M059J (cell line): Measurements from ENCODE around the gene TFF2. TPM values are rescaled to one million over a fixed set of nuclear protein-coding genes. Genes with fewer than 3 reads are reported as not detected.

Experiments
- DNase-seq: peaks from one replicate; pipeline ENCODE4 v3.0.0-alpha.2; 2012; ENCODE audit warnings: low read depth
- total RNA-seq: library from RNA; depleted of rRNA; stranded (reverse); fragments of >200 nt; shearing (Covaris generic); gene quantifications from 2 replicates; pipeline ENCODE4 v1.2.3, GENCODE V29; 2014

TFF2 gene
- total RNA-seq, 1 experiment from 2014 or later = 0.30 TPM

GRCh38 chr21:42384156-42384945 lies 33.6 kb upstream of the TFF2 start:
- no peak for DNase-seq

- no peak for DNase-seq
Observed at GRCh38 chr21:42383331-42383730, 32.5 kb upstream of the TFF2 start.

DNA sequence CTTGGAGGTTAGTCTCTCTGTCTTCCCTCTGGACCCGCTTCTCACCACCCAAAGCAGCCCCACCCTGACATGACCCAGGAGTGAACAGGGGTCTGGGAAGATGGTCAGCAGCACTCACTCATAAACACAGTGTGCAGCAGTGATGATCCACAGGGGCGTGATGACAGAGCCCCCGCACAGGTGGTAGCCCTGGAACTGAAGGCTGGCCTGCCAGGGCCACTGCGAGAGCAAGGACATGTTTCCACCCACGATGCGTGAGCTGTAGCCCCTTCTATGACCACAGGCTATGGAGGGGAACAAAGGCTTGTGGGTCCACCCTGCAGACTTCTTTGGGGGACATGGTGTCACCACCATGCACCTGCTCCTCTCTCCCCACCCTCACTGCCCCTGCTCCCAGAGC lies 32.1 kb upstream of the TFF2 start:
- no peak for DNase-seq

GRCh38 chr21:42381347-42381984 lies 30.7 kb upstream of the TFF2 start:
- peak; percentile 64 for DNase-seq

GRCh38 chr21:42379426-42380215 lies 28.8 kb upstream of the TFF2 start:
- DNase-seq = no peak

DNA sequence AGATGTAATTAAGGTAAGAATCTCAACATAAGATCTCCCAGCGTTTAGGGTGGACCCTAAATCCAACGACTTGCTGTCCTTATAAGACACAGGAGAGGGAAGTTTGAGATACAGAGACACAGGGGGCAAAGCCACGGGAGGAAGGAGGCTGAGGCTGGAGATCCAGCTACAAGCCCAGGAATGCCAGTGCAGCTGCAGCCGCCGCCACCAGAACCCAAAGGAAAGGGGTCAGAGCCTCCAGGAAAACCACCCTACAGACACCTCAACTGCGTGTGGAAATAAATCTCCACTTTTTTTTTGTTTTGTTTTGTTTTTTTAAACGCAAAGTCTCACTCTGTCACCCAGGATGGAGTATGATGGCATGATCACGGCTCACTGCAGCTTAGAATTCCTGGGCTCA lies 27.6 kb upstream of the TFF2 start:
- DNase-seq = no peak

- DNase-seq = no peak
Observed at GRCh38 chr21:42377951-42378340, 27.2 kb upstream of the TFF2 start.

GRCh38 chr21:42377211-42377950 lies 26.6 kb upstream of the TFF2 start:
- no peak for DNase-seq

- DNase-seq = no peak
Observed at GRCh38 chr21:42376338-42376982, 25.7 kb upstream of the TFF2 start.

GRCh38 chr21:42375966-42376337 lies 25.2 kb upstream of the TFF2 start:
- DNase-seq = no peak

DNA sequence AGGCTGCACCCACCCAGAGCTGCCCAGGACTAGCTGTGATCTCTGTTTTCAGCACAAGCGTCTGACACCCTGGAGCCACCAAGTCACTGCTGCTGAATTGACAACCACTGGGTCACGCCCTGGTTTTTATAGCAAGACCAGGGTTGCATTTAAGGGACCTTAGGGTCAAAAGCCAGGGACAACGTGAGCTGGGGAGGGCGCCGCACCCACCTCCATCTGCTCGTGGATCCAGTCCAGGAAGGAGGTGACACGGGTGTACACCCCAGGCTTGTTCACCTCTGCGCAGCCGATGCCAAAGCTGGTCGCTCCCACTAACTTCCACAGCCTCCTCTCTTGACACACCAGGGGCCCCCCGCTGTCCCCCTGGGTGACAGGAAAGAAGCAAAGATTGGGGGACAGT lies 24.7 kb upstream of the TFF2 start:
- no peak for DNase-seq

DNA sequence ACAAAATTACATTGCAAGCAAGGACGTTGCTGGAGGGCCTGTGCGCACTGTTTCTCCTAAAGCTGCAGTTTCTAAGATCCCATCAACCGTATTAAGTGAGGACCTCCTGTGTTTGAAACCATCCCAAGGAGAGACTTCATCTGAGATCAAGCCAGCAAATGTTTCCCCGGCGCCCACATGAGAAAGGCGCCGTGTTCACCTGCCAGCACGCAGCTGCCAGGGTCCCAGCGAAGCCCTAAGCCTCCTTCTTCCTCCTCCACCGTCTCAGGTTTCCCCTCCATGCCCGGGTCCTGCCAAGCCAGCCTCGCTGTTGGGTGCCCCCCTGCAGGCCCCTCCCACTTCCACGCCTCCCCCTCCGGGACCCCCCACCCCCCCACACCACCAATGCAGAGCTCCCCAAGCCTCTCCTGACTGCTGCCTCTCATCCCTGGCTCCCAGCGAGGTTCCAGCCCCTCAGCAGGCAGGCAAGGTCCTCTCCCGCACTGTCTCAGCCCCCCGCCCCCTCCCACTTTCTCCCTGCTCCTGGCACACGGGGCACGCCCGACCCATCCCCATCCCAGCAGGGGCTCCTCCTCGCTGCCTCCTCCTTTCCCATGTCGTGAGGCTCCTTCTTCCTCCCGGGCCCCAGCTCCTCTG lies 24.2 kb upstream of the TFF2 start:
- DNase-seq = no peak

DNA sequence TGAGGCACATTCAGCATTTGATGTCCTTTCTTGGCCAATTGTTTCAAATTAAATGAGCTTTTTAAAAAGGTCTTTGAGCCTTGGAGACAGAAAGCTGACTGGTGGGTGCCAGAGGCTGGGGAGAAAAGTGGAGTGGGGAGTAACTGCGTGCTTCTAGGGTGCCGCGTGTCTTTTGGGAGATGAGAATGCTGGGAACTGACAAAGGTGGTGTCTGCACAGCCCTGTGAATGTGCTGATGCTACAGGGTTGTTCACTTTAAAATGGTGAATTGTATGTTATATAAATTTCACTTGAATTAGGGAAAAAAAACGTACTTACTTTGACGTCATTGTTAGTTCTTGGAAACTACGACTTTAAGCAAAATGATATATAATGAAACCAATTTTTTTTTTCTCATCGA lies 23.7 kb upstream of the TFF2 start:
- no peak for DNase-seq

GRCh38 chr21:42373908-42374455 lies 23.2 kb upstream of the TFF2 start:
- DNase-seq = no peak

DNA sequence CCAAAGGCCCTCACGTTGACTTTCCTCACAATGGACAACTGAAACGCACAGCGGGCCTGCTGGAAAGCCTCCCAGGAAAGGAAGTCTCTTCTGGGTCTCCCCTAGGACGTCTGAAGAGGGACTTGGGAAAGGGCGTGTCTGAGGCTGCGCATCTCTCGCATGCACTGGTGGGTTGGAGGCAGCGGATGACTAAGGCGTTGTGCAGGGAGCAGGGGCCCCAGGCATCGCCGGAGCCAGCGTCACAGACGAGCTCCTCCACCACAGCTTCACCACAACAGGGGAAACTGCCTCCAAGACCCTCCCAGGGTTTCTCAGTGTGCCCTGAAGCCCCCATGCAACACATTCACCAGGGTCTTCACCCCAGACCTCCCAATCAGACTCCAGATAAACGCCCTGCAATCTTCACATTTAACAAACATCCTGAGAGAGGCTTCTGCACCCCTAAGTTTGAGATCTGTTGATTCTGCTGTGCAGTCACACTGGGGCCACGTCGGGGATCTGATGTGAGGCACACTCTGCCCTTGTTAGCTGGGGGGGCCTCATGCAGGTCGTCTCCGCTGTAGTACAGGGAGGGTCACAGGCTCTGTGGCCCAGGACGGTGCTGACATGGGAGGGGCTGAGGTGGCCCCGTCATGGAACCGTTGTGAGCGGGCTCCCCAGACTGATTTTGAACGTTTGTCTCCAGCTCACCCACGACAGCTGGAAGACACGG lies 22.6 kb upstream of the TFF2 start:
- no peak for DNase-seq

GRCh38 chr21:42370894-42371654 lies 20.3 kb upstream of the TFF2 start:
- no peak for DNase-seq

DNA sequence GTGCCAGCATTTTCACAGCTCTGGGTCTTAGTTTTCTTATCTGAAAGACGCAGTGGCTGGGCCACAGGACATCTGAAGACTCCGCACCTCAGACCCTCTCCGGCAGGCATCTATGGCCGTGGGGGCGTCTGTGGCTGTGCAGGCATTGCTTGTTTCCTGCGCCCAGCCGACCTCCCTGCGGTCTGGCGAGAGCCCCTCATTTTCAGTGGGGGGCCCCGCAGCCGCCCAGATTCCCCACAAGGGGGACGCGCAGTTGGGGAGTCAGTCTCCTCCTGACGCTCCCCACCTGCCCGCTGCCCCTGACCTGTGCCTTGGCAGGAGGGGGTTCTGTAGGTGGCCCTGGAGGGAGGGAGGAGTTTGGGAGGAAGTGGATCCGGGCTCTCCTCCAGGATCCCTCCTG lies 19.0 kb upstream of the TFF2 start:
- DNase-seq = no peak

DNA sequence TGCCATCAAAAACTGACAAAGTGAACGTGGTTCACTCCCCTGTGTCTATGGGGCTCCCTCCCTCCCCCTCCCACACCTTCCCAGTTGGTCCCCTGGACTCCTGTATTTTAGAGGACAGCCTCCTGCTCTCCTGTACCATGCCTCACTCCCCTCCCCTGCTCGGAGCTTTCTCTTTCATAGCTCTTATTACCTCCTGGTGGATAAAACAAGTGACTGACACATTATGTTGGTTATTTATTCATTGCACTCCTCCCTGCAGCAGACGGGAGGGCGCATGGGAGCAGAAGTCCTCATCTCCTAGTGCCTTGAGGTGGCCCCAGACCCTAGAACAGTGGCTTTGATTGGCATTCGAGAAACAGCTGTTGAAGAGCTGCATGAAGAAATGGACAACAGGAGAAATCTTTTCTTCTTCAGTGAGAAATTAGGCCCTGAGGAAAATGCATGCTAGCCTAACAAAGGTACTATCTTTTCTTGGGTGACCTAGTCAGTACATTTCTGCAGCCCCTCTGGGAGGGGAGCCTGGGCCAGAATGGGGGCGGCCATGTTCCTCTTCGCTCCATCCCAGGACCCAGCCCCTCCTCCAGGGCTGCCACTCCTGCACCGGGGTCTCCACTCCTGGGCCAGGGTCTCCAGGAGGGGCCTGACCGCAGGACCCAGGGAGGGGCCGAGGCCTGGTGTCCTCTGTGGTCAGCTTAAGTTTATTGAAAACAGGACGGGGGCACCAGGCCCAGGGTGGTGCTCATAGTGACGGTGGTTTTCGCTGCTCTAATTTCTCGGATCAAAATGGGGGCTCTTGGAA lies 16.8 kb upstream of the TFF2 start:
- DNase-seq = no peak
